ENCODE data around the gene CYP4A22.
A peak's percentile ranks its signal among the peaks of the same experiment; 100 is the strongest.

DNA sequence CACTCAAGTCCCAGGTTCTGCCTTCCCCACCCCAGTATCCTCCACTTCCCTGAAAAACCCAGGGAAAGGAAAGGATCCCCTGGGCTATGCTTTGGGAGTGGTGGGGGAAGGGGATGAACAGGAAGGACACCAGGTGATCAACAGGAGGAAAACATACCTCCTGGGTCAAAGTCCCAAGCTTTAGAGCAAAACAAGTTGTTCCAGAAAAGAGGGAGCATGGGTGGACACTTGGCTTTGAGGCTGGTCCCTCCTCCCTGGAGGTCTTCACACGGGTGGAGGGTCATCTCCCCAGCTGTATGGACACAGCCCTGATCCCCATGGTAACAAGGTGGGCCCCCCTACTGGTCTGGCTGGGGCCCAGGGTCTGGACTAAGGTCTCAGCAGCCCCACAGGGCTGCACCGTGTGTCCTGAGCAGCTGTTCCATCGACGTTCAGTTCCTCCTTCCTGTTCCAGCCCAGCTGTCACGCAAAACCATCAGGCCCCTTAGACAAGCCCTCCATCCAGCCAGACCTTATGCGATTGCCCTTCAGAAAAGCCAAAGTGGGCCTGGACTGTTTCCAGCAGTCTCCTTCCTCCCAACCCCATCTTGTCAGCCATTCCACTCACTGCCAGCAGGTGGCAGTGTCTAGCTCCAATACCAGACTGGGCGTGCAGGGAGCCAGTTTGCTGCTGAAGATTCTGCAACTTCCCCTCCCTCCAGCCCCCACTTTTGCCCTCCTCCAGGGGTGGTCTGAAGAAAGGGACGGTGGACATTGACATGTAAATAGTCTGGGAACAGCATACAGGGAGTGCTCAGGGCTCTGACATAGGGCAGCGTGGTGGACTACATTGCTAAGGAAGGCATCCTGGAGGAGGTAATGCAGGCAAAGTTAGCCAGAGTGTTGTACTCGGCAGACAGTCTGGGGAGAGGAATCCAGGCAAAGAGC lies 55.5 kb downstream of the CYP4A22 start:
- TF ChIP-seq, protein P1, sequence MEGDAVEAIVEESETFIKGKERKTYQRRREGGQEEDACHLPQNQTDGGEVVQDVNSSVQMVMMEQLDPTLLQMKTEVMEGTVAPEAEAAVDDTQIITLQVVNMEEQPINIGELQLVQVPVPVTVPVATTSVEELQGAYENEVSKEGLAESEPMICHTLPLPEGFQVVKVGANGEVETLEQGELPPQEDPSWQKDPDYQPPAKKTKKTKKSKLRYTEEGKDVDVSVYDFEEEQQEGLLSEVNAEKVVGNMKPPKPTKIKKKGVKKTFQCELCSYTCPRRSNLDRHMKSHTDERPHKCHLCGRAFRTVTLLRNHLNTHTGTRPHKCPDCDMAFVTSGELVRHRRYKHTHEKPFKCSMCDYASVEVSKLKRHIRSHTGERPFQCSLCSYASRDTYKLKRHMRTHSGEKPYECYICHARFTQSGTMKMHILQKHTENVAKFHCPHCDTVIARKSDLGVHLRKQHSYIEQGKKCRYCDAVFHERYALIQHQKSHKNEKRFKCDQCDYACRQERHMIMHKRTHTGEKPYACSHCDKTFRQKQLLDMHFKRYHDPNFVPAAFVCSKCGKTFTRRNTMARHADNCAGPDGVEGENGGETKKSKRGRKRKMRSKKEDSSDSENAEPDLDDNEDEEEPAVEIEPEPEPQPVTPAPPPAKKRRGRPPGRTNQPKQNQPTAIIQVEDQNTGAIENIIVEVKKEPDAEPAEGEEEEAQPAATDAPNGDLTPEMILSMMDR (conservative IDR thresholded peaks at IDR 0.05; ENCODE audit: low read depth in 2 of 2) = peak; percentile 96 to 99
- TF ChIP-seq POLR2AphosphoS5 (IDR thresholded peaks at IDR 0.05; ENCODE audit: low read depth) = no peak
- peak; percentile 19 for TF ChIP-seq EZH2 (IDR thresholded peaks at IDR 0.05; ENCODE audit: low read depth, unreplicated experiment)
- TF ChIP-seq, protein P2, sequence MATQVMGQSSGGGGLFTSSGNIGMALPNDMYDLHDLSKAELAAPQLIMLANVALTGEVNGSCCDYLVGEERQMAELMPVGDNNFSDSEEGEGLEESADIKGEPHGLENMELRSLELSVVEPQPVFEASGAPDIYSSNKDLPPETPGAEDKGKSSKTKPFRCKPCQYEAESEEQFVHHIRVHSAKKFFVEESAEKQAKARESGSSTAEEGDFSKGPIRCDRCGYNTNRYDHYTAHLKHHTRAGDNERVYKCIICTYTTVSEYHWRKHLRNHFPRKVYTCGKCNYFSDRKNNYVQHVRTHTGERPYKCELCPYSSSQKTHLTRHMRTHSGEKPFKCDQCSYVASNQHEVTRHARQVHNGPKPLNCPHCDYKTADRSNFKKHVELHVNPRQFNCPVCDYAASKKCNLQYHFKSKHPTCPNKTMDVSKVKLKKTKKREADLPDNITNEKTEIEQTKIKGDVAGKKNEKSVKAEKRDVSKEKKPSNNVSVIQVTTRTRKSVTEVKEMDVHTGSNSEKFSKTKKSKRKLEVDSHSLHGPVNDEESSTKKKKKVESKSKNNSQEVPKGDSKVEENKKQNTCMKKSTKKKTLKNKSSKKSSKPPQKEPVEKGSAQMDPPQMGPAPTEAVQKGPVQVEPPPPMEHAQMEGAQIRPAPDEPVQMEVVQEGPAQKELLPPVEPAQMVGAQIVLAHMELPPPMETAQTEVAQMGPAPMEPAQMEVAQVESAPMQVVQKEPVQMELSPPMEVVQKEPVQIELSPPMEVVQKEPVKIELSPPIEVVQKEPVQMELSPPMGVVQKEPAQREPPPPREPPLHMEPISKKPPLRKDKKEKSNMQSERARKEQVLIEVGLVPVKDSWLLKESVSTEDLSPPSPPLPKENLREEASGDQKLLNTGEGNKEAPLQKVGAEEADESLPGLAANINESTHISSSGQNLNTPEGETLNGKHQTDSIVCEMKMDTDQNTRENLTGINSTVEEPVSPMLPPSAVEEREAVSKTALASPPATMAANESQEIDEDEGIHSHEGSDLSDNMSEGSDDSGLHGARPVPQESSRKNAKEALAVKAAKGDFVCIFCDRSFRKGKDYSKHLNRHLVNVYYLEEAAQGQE (IDR thresholded peaks at IDR 0.05; ENCODE audit: unreplicated experiment) = no peak
- TF ChIP-seq JUNB (IDR thresholded peaks at IDR 0.05; ENCODE audit: unreplicated experiment) = no peak
- peak; percentile 43; the same call in 1 of the 2 replicates for TF ChIP-seq CREB1 (CRISPR knock-in tag; IDR thresholded peaks at IDR 0.05; ENCODE audit: low read depth)
